OCI-LY7 (cell line): ENCODE results near the gene MBTD1.

Source experiments
- EZH2phosphoT487 ChIP-seq: fragments of 200-600 bp; sonication (generic); IDR thresholded peaks from 2 replicates; pipeline ENCODE4 v1.6.1; 2018; ENCODE audit warnings: low read depth, borderline replicate concordance, mild to moderate bottlenecking, mixed run types, antibody characterized with exemption, low read length, moderate library complexity, mixed read lengths
- TF ChIP-seq, protein P1 (sequence below): fragments of 200-600 bp; sonication (generic); conservative IDR thresholded peaks from 2 replicates; pipeline ENCODE4 v1.5.1; 2014; ENCODE audit warnings: mild to moderate bottlenecking, antibody characterized with exemption, low read length, moderate library complexity, mixed read lengths

DNA sequence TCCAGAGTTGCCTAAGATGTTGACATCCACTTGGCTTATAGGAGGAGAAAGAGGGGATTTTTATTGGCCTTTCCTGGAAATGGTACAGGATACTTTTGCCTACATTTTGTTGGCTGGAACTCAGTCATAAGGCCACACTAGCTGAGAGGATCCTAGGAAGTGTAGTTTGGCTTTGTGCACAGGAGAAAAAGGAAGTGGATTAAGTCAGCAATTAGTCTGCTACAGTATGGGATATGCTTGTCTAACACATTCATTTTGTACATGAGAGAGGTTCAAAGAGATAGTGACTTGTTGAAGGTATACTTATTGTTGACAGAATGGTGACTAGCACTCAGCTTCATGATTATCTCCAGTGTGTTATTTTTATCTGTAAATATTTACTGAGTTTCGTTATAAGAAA is 10.8 kb upstream of the MBTD1 start:
- TF ChIP-seq, protein P1, sequence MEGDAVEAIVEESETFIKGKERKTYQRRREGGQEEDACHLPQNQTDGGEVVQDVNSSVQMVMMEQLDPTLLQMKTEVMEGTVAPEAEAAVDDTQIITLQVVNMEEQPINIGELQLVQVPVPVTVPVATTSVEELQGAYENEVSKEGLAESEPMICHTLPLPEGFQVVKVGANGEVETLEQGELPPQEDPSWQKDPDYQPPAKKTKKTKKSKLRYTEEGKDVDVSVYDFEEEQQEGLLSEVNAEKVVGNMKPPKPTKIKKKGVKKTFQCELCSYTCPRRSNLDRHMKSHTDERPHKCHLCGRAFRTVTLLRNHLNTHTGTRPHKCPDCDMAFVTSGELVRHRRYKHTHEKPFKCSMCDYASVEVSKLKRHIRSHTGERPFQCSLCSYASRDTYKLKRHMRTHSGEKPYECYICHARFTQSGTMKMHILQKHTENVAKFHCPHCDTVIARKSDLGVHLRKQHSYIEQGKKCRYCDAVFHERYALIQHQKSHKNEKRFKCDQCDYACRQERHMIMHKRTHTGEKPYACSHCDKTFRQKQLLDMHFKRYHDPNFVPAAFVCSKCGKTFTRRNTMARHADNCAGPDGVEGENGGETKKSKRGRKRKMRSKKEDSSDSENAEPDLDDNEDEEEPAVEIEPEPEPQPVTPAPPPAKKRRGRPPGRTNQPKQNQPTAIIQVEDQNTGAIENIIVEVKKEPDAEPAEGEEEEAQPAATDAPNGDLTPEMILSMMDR, result no peak
- TF ChIP-seq EZH2phosphoT487, result no peak
